Mesendoderm (in vitro differentiated cells): ENCODE data around the gene CACNA2D2.

ENCODE experiments used
- DNase-seq: peaks from one replicate; pipeline ENCODE4 v3.0.0; 2013
- H2AK5ac ChIP-seq: 2 replicates; pipeline ENCODE4 v1.6.1; 2013; ENCODE audit warnings: low read length, inconsistent platforms
- H2BK120ac ChIP-seq: 2 replicates; pipeline ENCODE4 v1.6.1; 2013; ENCODE audit warnings: low read depth, mild to moderate bottlenecking, low read length, moderate library complexity, mixed read lengths
- H2BK15ac ChIP-seq: replicated peaks from 2 replicates; pipeline ENCODE4 v1.6.1; 2013; ENCODE audit warnings: low read depth, mild to moderate bottlenecking, moderate library complexity
- H2BK5ac ChIP-seq: 2 replicates; pipeline ENCODE4 v1.6.1; 2013; ENCODE audit warnings: low read length, inconsistent platforms
- H3K18ac ChIP-seq: 2 replicates; pipeline ENCODE4 v1.6.1; 2013; ENCODE audit warnings: mild to moderate bottlenecking, low read length, mixed read lengths
- H3K23ac ChIP-seq: one replicate; pipeline ENCODE4 v1.6.1; 2013; ENCODE audit warnings: low read length
- H3K27ac ChIP-seq: 2 replicates; pipeline ENCODE4 v1.5.1; 2013; ENCODE audit warnings: low read depth, mild to moderate bottlenecking, inconsistent platforms, low read length, moderate library complexity
- H3K27me3 ChIP-seq: 2 replicates; pipeline ENCODE4 v1.6.1; 2013; ENCODE audit warnings: low read length, control low read depth, mild to moderate bottlenecking, inconsistent platforms; ENCODE audit not compliant: insufficient read depth, poor library complexity
- H3K36me3 ChIP-seq: 2 replicates; pipeline ENCODE4 v1.6.1; 2013; ENCODE audit warnings: low read length, inconsistent platforms; ENCODE audit not compliant: control insufficient read depth, insufficient read depth
- H3K4ac ChIP-seq: one replicate; pipeline ENCODE4 v1.6.1; 2013; ENCODE audit warnings: low read depth, mild to moderate bottlenecking, low read length, moderate library complexity
- H3K4me1 ChIP-seq: 2 replicates; pipeline ENCODE4 v1.6.1; 2013; ENCODE audit warnings: low read depth, low read length, inconsistent platforms; ENCODE audit not compliant: control insufficient read depth
- H3K4me2 ChIP-seq: 2 replicates; pipeline ENCODE4 v1.6.1; 2013; ENCODE audit warnings: low read length
- H3K4me3 ChIP-seq: 2 replicates; pipeline ENCODE4 v1.5.1; 2013; ENCODE audit warnings: mild to moderate bottlenecking, low read length
- H3K56ac ChIP-seq: one replicate; pipeline ENCODE4 v1.6.1; 2013; ENCODE audit warnings: low read length
- H3K79me1 ChIP-seq: 2 replicates; pipeline ENCODE4 v1.6.1; 2013; ENCODE audit warnings: low read length, inconsistent platforms
- H3K79me2 ChIP-seq: 2 replicates; pipeline ENCODE4 v1.6.1; 2013; ENCODE audit warnings: mild to moderate bottlenecking, low read length; ENCODE audit not compliant: control insufficient read depth, insufficient read depth
- H3K9ac ChIP-seq: 2 replicates; pipeline ENCODE4 v1.6.1; 2013; ENCODE audit warnings: low read length, inconsistent platforms
- H4K5ac ChIP-seq: one replicate; pipeline ENCODE4 v1.6.1; 2013; ENCODE audit warnings: low read length
- H4K8ac ChIP-seq: one replicate; pipeline ENCODE4 v1.6.1; 2013; ENCODE audit warnings: low read depth, mild to moderate bottlenecking, control low read depth, low read length, moderate library complexity
- WGBS: extraction: QIAGEN DNeasy Blood & Tissue Kit; methylation state at CpG from one replicate; pipeline ENCODE4 v1.1.7; 2013; ENCODE audit warnings: low lambda C conversion rate, missing lambda C conversion rate; ENCODE audit not compliant: insufficient coverage; ENCODE audit errors: extremely low coverage; 5-methylcytosine and 5-hydroxymethylcytosine counted together

Gene CACNA2D2

DNA sequence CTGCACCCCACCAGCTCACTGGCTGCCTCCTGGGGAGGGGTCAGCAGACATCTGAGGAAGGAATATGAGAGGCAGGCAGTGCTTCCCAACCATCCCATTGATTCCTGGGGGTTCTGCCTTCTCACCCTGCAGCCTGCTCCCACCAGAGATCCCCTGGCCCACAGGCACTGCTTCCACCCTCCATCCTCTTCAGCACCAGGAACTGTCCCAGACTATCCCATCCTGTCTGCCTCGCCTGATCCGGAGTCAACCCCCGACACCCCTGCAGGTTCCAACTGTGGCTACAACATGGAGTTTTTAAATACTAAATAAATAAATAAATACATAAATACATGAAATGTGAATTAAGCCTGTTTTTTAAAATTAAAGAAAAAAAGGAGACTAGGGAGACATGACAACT is 43.6 kb downstream of the CACNA2D2 start:
- DNase-seq: no peak
- H3K79me2 ChIP-seq: no peaks in the 10 kb centered on the region
- no peak overlapping the region for H3K18ac ChIP-seq
- H3K27ac ChIP-seq: no peak overlapping the region
- H3K56ac ChIP-seq: no peak overlapping the region
- no CpG with 5 or more reads among the region's 3 CpGs for WGBS
- no peak overlapping the region for H2BK120ac ChIP-seq
- no peak overlapping the region for H2BK5ac ChIP-seq
- H4K5ac ChIP-seq: no peak overlapping the region
- no peak overlapping the region for H3K4ac ChIP-seq
- no peak overlapping the region for H2BK15ac ChIP-seq
- peaks cover 9% of the 10 kb centered on the region for H3K4me1 ChIP-seq
- H3K79me1 ChIP-seq: no peaks in the 10 kb centered on the region
- no peak overlapping the region for H4K8ac ChIP-seq
- no peaks in the 10 kb centered on the region for H3K36me3 ChIP-seq
- H3K27me3 ChIP-seq: no peaks in the 10 kb centered on the region
- H3K4me3 ChIP-seq: no peak overlapping the region
- no peak overlapping the region for H3K4me2 ChIP-seq
- no peak overlapping the region for H3K9ac ChIP-seq
- H3K23ac ChIP-seq: no peak overlapping the region
- H2AK5ac ChIP-seq: no peak overlapping the region

DNA sequence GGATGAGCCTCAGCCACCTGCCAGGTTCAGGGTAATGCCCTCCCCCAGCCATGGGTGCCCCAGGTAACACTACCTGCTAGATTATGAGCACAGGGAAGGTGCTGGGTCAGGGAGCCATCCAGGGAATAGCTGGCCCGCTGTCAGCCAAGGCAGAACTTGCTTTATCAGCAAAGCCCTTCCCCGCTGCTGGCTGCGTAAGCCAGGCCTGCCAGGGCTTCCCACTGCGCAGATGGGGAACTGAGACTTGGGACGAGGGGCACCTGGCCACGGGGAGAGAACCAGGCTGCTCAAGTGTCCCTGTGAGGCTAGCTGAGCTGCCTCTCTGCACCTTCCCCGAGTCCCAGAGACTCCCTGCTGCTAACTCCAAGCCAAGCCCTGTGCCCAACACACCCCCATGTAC is 45.4 kb downstream of the CACNA2D2 start:
- no peak overlapping the region for H3K4ac ChIP-seq
- H4K8ac ChIP-seq: no peak overlapping the region
- no peak for DNase-seq
- H3K27me3 ChIP-seq: no peaks in the 10 kb centered on the region
- no peak overlapping the region for H3K4me2 ChIP-seq
- H3K18ac ChIP-seq: no peak overlapping the region
- H3K4me1 ChIP-seq: peaks cover 9% of the 10 kb centered on the region
- no peaks in the 10 kb centered on the region for H3K36me3 ChIP-seq
- no peak overlapping the region for H3K9ac ChIP-seq
- no peak overlapping the region for H4K5ac ChIP-seq
- H2BK15ac ChIP-seq: no peak overlapping the region
- no peak overlapping the region for H2BK5ac ChIP-seq
- no peak overlapping the region for H3K56ac ChIP-seq
- H3K27ac ChIP-seq: no peak overlapping the region
- H3K79me1 ChIP-seq: no peaks in the 10 kb centered on the region
- no peaks in the 10 kb centered on the region for H3K79me2 ChIP-seq
- no peak overlapping the region for H3K4me3 ChIP-seq
- no peak overlapping the region for H3K23ac ChIP-seq
- no peak overlapping the region for H2AK5ac ChIP-seq
- no CpG with 5 or more reads among the region's 7 CpGs for WGBS
- H2BK120ac ChIP-seq: no peak overlapping the region

DNA sequence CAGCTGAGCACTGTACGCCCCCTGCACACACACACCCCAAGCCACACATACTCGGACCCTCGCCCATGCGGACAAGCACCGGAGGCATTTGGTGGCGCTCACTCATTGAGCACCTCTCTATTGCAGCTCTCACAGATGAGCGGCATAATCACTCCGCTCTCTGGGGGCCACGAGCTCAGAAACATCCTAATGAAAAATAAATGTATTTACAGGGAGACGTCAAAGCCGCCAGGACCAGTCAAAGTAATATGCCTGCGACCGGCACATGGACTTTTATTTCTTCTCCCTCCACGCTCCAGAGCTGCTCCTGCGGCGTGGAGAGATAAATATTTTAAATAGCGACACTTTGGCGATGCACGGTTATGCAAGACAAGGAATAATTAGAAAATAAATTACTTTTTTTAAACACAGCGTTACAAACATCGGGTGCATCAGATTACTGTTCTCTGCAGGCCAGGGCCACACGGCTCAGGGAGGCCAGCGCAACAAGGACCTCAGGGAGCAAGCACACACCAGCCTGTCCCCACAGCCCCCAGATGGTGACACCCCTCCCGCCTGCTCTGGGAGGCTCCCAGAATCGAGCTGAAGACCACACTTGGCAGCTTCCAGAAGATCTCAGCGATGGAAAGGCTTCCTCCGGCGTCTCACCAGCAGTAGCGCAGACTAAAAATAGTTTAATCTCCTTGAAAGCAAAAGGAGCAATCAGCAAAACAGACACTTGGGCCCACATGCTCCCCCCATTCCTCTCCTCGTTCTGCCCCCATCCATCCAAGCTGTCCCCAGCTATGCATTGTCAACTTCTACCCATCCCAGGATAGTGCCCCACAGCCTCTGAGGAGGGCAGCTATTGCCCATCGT is 48.0 kb downstream of the CACNA2D2 start:
- Histone ChIP-seq H3K27me3 (no peaks in the 10 kb centered on the region), H2BK120ac (no peak overlapping the region), H3K79me1 (no peaks in the 10 kb centered on the region), H3K4me3 (no peak overlapping the region), H3K4me1 (peaks cover 11% of the 10 kb centered on the region), H2AK5ac (no peak overlapping the region), H4K5ac (no peak overlapping the region), H3K18ac (no peak overlapping the region), H3K79me2 (no peaks in the 10 kb centered on the region), H3K9ac (peak overlapping the region; percentile 20), H2BK5ac (no peak overlapping the region), H3K27ac (no peak overlapping the region), H3K23ac (no peak overlapping the region), H3K4me2 (no peak overlapping the region), H3K56ac (peak overlapping the region; percentile 59), H3K36me3 (no peaks in the 10 kb centered on the region), H3K4ac (no peak overlapping the region), H2BK15ac (no peak overlapping the region), H4K8ac (no peak overlapping the region)
- no peak for DNase-seq
- no CpG with 5 or more reads among the region's 31 CpGs for WGBS

DNA sequence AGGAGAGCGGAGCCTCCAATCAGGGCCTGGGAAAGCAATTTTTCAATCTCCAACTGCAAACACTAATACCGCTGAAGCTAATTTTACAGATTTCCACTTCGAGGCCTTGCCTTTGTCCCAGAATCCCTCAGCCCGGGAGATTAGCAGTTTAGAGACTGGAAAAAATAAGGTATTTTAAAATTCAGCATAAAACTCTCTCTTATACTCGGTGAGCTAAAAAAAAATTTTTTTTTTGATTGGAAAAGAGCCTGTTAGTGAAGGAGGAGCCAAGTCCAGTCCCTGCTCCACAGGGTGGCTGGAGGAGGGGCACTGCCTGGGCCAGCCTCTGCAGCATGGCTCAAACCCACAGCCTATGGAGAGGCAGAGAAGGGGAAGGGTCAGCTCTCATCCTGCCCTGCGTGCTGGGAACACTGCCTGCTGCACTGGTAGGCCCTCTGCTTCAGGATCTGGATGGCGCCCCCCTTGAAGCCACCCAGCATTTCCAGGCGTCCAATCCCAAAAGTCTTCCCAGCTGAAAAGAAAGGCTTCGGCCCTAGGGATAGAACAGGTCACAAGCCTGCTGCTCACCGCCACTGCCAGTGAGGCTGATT is 48.9 kb downstream of the CACNA2D2 start:
- Histone ChIP-seq H4K8ac (no peak overlapping the region), H3K9ac (peak overlapping the region; percentile 20), H3K36me3 (no peaks in the 10 kb centered on the region), H3K4me3 (no peak overlapping the region), H2AK5ac (no peak overlapping the region), H3K27ac (no peak overlapping the region), H3K27me3 (no peaks in the 10 kb centered on the region), H2BK120ac (no peak overlapping the region), H3K18ac (no peak overlapping the region), H2BK5ac (no peak overlapping the region), H2BK15ac (no peak overlapping the region), H3K23ac (no peak overlapping the region), H3K4me2 (no peak overlapping the region), H3K56ac (peak overlapping the region; percentile 59), H3K79me2 (no peaks in the 10 kb centered on the region), H4K5ac (no peak overlapping the region), H3K4me1 (peaks cover 16% of the 10 kb centered on the region), H3K4ac (no peak overlapping the region), H3K79me1 (no peaks in the 10 kb centered on the region)
- peak; percentile 57 for DNase-seq
- no CpG with 5 or more reads among the region's 10 CpGs for WGBS

DNA sequence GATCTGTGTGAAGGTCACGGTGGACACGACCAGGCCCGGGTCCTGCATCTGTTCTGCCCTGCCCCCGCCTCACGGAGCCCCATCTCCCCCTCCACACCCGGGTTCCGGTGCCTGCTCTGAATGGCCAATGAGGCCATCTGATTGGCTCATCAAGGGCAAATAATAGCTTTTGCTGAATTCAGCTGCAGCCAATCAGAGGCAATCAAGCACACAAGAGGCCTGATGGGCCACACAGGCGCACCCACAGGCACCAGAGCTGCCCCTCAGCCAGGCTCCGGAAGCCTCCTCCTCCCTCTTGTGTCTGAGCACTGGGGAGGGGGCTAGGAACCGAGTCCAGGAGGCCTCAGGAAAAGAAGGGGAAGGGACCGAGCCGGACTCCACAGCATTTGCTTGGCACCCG is 49.5 kb downstream of the CACNA2D2 start:
- no peak overlapping the region for H3K27ac ChIP-seq

More for the DNA sequence above, 49.5 kb downstream of the CACNA2D2 start:
- Histone ChIP-seq H3K4ac (no peak overlapping the region), H3K23ac (no peak overlapping the region), H3K4me3 (no peak overlapping the region), H3K9ac (no peak overlapping the region), H2AK5ac (no peak overlapping the region), H3K4me1 (peaks cover 23% of the 10 kb centered on the region), H2BK15ac (no peak overlapping the region), H3K27me3 (no peaks in the 10 kb centered on the region), H3K4me2 (no peak overlapping the region), H3K79me2 (no peaks in the 10 kb centered on the region), H2BK120ac (no peak overlapping the region), H3K79me1 (no peaks in the 10 kb centered on the region), H4K5ac (no peak overlapping the region), H3K56ac (no peak overlapping the region), H2BK5ac (no peak overlapping the region), H3K18ac (no peak overlapping the region), H3K36me3 (no peaks in the 10 kb centered on the region), H4K8ac (no peak overlapping the region)
- DNase-seq: no peak
- WGBS: no CpG with 5 or more reads among the region's 13 CpGs
